IPS-NIHi11 (cell line): Measurements from ENCODE around the gene TRERF1.

ENCODE experiments used
- DNase-seq: peaks from one replicate; pipeline ENCODE4 v3.0.0; 2012; ENCODE audit warnings: mixed read lengths, low spot score

The TRERF1 gene

DNA sequence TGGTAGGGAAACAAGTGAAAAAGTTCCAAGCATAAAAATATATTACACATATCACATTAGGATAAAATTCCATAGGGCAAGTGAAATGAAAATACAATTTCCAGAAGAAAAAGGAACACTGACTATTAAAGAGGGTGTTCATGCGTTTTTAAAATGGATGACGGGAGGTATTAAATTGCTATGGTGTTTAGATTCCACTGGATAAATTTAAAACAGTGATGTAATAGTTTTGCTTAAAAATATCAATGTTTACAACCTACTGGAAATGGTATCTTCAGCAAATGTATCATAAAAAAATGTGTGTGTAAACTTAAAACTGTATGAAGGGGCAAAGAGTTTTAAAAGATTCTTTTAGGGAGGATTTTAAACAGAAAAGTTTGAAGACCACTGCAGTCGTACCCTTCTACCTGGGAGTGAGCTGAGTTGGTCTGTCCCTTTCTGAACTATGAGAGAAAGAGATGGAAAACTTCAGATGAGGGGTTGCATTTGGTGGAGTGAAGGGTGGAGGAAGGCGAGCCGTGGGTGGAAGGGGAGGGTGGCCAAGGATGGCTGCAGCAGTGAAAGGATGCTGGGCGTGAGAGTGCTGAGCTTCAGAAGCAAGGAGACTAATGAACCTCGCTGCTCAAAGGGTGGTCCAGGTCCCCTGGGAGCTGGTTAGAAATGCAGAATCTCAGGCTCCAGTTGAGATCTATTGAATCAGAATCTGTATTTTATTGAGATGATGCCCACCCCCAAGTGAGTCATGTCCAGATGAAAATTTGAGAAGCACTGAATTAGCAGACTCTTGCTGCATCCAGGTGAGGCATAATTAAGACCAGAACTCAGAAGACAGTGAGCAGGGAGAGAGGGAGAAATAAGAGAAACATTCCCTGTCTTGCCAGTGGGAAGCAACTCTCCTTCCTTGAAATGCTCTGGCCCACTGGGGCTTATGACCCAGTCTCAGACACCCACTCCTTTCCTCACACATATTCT, 179.6 kb downstream of the TRERF1 start:
- no peak for DNase-seq

- DNase-seq: no peak
Measured at GRCh38 chr6:42269974-42270510, 181.7 kb downstream of the TRERF1 start.

- DNase-seq: no peak
Measured at GRCh38 chr6:42269553-42269952, 182.2 kb downstream of the TRERF1 start.

GRCh38 chr6:42268835-42269204, 182.9 kb downstream of the TRERF1 start:
- DNase-seq: no peak

DNA sequence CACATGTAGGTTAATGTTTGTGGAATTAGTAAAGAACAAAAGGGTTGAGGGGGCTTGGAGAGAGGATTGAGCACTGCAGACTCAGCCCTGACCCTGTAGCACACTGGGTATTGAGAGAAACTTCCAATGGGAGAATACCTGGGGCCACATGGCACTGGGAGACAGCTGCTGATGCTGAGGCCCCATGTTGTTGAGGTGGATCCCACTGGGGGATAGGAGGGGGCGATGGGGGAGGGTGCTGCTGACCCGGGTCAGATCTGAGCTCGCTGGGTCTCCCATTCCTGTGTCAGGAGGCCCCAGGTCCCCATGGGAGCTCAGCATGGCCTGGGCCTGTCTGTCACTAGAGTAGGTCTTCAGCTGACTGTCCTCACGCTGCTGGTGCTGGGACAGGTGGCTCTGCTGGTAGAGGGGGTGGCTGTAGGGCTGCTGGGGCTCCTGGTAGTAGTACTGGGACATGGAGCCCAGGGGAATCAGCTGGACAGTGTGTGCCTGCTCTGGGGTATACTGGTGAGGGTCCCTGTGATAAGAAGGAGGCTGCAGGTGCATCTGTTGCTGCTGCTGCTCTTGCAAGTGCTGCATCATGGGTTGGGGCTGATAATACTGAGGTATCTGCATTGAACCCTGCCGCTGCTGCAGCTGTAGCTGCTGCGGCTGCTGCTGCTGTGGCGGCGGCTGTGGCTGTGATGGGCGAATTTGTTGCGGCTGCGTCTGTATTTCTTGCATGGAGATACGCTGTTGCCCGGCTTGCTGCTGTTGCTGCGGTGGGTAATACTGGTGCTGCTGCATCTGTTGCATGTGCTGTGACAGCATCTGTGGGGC, 183.5 kb downstream of the TRERF1 start:
- no peak for DNase-seq

DNA sequence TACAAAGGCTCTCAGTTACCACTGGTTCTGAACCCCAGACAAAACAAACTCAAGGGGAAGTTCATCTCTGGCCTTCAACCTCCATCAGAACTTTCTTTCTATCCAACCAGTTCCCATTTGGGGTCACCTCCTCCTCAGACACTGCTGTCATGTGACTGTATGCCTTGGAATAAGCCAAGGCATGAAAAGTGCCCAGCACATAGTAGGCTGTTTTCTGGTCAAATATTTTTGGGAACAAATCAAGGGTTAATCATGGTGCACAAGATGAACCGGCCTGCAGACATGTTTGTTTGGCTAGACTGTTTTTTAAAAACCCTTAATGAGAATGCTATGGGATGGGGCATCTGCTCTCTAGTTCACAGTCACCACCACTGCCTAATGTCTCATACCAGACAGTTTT, 185.2 kb downstream of the TRERF1 start:
- DNase-seq: no peak

DNA sequence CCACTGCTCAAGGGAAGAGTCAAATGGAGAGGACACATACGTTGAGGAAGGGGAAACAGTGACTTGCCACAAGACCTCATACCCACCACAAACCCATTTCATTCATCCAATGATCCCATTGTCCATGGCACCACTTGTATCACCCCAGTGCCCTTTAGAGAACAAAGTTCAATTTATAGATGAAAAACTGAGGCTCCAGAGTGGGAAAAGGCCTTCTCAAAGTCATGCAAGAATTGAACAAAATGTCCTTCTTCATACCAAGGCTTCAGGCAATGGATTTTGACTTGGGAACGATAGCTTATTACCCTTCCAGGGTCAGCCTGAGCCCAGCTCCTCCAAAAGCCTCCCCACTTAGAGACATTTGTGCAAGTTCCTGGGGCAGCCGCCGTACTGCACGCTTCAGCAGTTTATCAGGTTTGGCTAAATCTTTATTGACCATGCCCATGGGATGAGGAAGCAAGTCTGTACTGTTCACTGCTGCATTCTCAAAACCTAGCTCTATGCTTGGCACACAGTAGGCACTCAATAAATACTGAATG, 186.8 kb downstream of the TRERF1 start:
- DNase-seq: no peak

DNA sequence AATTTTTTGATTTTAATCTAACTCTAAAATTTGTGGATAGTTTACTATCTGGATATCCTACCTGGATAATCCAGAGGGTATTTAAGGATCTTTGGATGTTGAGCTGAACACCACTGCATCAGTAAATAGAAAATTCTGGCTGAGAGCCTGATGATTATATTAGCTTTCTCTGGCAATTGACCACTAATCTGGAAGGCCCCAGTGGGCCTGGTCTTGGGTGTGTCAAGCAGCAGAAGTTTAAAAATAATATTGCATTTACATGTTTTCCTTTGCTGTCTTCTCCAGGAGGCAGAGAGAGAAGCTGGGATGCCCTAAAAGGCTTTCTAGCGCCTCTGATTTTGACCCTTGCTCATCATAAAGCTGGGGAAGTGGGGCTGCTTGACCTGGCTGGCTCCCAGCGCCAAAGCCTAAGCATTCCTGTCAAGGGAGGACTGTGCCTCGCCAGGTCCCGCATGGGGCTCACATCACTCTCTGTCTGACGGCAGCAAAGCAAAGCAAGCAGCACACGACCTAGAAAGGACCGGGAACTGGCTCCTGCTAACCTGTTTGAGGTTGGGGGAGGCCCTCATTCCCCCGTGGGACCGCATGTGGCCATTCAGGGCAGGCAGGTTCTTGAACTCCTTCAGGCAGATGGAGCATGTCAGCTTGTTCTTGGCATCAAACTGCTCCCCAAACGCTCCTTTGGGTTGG, 187.4 kb downstream of the TRERF1 start:
- DNase-seq: no peak

GRCh38 chr6:42263165-42263728, 188.5 kb downstream of the TRERF1 start:
- DNase-seq: no peak

DNA sequence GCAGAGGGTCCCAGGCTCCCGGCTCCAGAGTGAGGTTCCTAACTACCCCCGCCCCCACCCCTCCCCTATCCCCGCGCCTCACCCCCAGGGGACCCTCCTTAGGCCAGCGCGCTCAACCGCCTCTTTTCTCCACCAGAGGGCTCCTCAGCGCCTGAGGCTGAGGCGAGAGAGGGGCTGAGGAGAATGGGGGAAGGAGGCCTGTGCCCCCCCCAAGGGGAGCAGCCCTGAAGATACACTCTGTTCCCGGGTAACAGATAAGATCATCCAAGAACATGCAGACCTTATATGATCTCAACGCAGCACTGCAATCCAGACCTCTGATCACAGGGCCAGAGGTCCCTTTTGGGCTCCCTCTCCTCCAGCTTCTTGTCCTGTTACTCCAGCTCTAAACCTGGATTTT, 190.8 kb downstream of the TRERF1 start:
- peak; percentile 90 for DNase-seq

DNA sequence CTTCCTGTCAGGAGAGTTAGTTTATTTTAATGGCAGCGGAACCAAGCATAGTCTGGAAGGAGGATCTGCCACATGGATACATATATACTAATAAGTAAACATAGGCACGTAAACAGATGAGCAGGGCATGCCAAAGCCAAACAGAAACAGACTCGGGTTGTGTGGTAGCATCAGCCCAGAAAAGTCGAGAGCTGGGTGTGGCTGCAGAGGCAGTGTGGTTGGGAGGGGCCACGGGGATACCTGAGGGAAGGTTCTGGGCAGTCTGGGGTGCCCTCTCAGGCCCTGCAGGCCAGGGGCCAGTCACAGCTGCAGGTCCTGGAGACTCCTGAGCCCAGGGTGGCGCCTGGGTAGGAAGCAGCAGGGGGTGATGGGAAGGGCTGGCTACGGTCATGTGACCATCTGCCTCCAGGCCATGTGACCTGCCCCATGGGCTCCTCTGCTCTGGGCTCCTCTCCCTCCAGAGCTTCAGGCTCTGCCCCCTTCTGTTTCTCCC, 191.3 kb downstream of the TRERF1 start:
- peak; percentile 69 for DNase-seq

GRCh38 chr6:42259841-42260395, 191.8 kb downstream of the TRERF1 start:
- no peak for DNase-seq

GRCh38 chr6:42259286-42259685, 192.4 kb downstream of the TRERF1 start:
- no peak for DNase-seq

GRCh38 chr6:42257614-42258013, 194.1 kb downstream of the TRERF1 start:
- peak; percentile 72 for DNase-seq

- DNase-seq: no peak
Measured at GRCh38 chr6:42257063-42257462, 194.7 kb downstream of the TRERF1 start.

DNA sequence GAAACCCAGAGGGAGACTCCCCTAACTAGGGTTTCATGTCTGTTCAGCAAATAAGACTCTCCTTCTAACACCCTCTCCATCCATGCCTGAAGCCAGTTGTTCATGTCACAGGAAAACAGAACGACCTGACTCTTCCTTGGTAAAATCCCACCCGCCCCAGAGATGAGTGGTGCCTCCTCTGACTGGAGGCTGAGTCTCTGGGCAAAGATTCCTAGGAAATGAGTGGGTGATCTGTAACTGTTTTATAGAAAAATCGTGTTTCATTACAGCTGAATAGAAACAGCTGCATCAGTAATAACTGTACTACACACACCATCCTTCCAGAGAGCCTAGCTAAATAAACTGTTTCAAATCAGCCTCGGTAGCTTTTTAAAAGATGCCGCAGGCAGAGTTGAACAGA, 196.7 kb downstream of the TRERF1 start:
- DNase-seq: no peak

DNA sequence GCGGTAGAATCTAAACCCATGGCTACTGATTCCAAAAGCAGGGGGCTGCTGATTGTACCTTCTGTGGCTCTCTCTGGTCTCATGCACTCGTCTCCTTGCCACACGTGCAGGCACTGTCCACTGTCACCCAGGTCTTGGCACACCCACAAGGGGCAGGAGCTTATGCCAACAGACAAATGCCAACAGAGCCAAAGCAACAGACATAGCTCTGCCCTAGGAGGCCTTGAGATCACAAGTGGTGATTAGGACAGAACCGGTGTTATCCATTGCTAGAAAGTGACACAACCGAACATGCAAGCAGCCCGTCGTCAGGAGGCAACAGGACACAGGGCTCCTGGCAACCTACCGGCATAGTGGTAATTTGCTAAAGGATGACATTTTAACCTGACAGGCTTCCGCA, 197.2 kb downstream of the TRERF1 start:
- no peak for DNase-seq

DNA sequence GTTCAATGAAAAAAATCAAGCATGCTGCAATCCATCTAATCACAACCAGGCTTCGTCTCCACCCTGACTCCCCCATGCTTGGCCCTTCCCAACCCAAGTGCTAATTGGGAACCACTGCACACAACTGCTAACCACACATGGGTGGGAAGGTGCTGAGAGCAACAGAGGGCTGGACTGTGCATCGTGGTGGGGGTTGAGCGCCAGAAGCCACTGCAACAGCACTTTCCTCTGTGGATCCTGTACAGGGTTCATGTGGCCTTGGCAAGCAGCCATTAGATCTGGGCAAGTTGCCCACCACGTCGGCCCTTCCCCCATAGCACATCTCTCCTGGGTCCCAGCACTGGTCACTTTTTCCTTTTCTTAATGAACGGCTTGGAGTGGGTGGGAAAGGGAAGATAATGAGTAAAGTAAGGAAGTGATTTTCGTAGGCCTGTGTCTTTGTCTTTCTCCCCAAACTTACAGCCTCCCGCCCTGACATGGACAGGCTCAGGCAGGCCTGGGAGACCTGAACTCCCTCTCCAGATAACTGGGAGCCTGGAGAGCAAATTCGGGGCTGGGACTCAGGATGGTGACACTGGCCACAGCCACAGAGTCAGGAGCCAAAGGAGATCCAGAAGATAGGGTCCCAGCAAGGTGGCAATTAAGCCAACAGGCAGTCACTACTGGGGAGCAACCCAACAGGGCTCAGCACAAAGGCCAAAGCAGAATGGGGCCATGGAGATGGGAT, 199.7 kb downstream of the TRERF1 start:
- no peak for DNase-seq

GRCh38 chr6:42251500-42251899, 200.2 kb downstream of the TRERF1 start:
- no peak for DNase-seq

GRCh38 chr6:42250274-42250931, 201.3 kb downstream of the TRERF1 start:
- no peak for DNase-seq
